Medulla oblongata (tissue), 1 donor: Measurements from ENCODE around the gene BMP8A.

Experiments
- DNase-seq: peaks from one replicate; pipeline ENCODE4 v3.0.0-alpha.2; 2015; ENCODE audit errors: extremely low spot score

Gene BMP8A

GRCh38 chr1:39571178-39571483, 79.7 kb downstream of the BMP8A start:
- DNase-seq = no peak

- DNase-seq = no peak
Measured at GRCh38 chr1:39572379-39573096, 81.1 kb downstream of the BMP8A start.

GRCh38 chr1:39573097-39573465, 81.6 kb downstream of the BMP8A start:
- DNase-seq = no peak

DNA sequence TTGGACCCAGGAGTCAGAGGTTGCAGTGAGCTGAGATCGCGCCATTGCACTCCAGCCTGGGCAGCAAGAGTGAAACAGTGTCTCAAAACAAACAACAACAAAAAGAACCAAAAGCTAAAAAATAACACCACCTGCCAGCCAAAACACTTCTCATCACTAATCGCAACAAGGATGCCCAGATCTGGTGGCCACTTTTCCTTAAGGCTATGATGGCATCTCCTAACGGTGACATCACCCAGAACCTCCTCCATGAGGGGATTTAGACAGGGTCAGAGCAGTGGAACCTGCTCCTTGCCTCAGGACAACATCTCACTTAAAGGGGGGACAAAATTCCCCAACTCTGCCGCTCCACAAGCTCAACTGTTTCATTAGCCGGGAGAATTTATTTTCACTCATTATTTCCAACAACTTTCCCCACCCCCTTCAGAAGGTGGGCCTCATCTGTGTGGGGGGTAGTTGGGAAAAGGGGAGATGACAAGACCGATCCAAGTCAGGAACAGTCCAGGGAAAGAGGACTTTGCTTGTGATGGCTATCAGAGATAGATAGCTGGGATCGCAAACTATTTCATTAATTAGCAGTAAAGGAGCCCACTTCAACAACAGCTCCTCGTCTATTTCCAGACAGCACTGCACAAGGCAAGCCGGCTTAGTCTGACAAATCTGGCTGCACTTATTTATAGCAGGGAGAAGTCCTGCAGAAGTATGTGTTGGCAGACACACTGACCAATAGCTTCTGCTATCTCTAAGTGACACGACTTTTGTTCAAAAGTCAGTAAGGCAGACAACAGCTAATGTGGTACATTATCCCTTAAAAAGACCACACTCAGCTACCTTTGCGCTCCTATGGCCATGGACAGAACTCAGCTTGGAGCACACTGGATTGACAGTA, 82.5 kb downstream of the BMP8A start:
- DNase-seq = peak; percentile 50

DNA sequence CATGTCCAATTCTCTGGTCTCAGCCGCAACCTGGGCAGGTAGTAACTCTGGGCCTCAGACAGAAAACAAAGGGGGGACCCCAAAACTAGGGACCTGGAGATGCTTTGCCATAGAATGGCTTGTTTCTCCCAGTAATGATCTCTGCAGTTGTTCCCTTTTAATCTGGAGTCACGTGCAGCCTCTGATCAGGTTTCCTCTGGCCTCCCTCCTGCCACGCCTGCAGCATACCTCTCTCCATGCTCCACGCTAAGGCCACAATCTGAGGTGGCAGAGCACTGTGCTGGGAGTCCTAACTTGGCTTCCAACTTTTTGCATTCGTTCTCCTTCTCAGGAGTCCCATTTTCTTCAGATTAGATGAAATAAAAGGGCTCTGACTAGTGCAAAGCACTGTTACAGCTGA, 83.2 kb downstream of the BMP8A start:
- peak; percentile 11 for DNase-seq
